ENCODE results near the gene BNIP1.

Gene BNIP1

GRCh38 chr5:173155912-173156311 lies 11.6 kb downstream of the BNIP1 start:
- Histone ChIP-seq H3K9me3 (ENCODE audit: control insufficient read depth, insufficient read depth, low read length) (no peaks in the 10 kb centered on the region), H3K4me2 (ENCODE audit: low read length) (no peak overlapping the region), H3F3A (ENCODE audit: control insufficient read depth, insufficient read depth) (no peaks in the 10 kb centered on the region), H3K4me1 (ENCODE audit: control insufficient read depth, low read length) (no peaks in the 10 kb centered on the region), H3K9me2 (replicated peaks; ENCODE audit: control insufficient read depth, low read length) (no peaks in the 10 kb centered on the region), H3K4me3 (ENCODE audit: low read length) (no peak overlapping the region), H4K20me1 (ENCODE audit: control insufficient read depth, insufficient read depth, low read depth, low read length) (no peaks in the 10 kb centered on the region), H3K27me3 (ENCODE audit: control insufficient read depth, low read length) (no peaks in the 10 kb centered on the region), H3K79me2 (ENCODE audit: control insufficient read depth, low read length) (no peaks in the 10 kb centered on the region), H3K27ac (ENCODE audit: low read depth, low read length) (no peak overlapping the region), H3K36me3 (ENCODE audit: control insufficient read depth, low read length) (peaks cover 29% of the 10 kb centered on the region)
- TF ChIP-seq CTCF (IDR thresholded peaks at IDR 0.05; ENCODE audit: low read depth, low read length, poor library complexity, severe bottlenecking) (no peak), EZH2phosphoT487 (IDR thresholded peaks at IDR 0.05; ENCODE audit: borderline replicate concordance, low read length) (no peak)

GRCh38 chr5:173158366-173158765 lies 14.0 kb downstream of the BNIP1 start:
- no peak overlapping the region for H3K4me3 ChIP-seq (ENCODE audit: low read length)
- peaks cover 33% of the 10 kb centered on the region for H3K36me3 ChIP-seq (ENCODE audit: control insufficient read depth, low read length)
- H3K79me2 ChIP-seq (ENCODE audit: control insufficient read depth, low read length) = no peaks in the 10 kb centered on the region
- no peaks in the 10 kb centered on the region for H3K9me2 ChIP-seq (replicated peaks; ENCODE audit: control insufficient read depth, low read length)
- TF ChIP-seq EZH2phosphoT487 (IDR thresholded peaks at IDR 0.05; ENCODE audit: borderline replicate concordance, low read length) (no peak), CTCF (IDR thresholded peaks at IDR 0.05; ENCODE audit: low read depth, low read length, poor library complexity, severe bottlenecking) (no peak)
- no peaks in the 10 kb centered on the region for H3K9me3 ChIP-seq (ENCODE audit: control insufficient read depth, insufficient read depth, low read length)
- H3F3A ChIP-seq (ENCODE audit: control insufficient read depth, insufficient read depth) = no peaks in the 10 kb centered on the region
- H3K27me3 ChIP-seq (ENCODE audit: control insufficient read depth, low read length) = no peaks in the 10 kb centered on the region
- no peak overlapping the region for H3K4me2 ChIP-seq (ENCODE audit: low read length)
- H3K27ac ChIP-seq (ENCODE audit: low read depth, low read length) = no peak overlapping the region
- H4K20me1 ChIP-seq (ENCODE audit: control insufficient read depth, insufficient read depth, low read depth, low read length) = no peaks in the 10 kb centered on the region
- no peaks in the 10 kb centered on the region for H3K4me1 ChIP-seq (ENCODE audit: control insufficient read depth, low read length)

- no peak for TF ChIP-seq CTCF (IDR thresholded peaks at IDR 0.05; ENCODE audit: low read depth, low read length, poor library complexity, severe bottlenecking)
- no peak for TF ChIP-seq EZH2phosphoT487 (IDR thresholded peaks at IDR 0.05; ENCODE audit: borderline replicate concordance, low read length)
- H3K4me1 ChIP-seq (ENCODE audit: control insufficient read depth, low read length) = no peaks in the 10 kb centered on the region
- H3K4me2 ChIP-seq (ENCODE audit: low read length) = no peak overlapping the region
- no peaks in the 10 kb centered on the region for H3K9me3 ChIP-seq (ENCODE audit: control insufficient read depth, insufficient read depth, low read length)
- no peaks in the 10 kb centered on the region for H4K20me1 ChIP-seq (ENCODE audit: control insufficient read depth, insufficient read depth, low read depth, low read length)
- no peaks in the 10 kb centered on the region for H3F3A ChIP-seq (ENCODE audit: control insufficient read depth, insufficient read depth)
- no peaks in the 10 kb centered on the region for H3K27me3 ChIP-seq (ENCODE audit: control insufficient read depth, low read length)
- H3K9me2 ChIP-seq (replicated peaks; ENCODE audit: control insufficient read depth, low read length) = no peaks in the 10 kb centered on the region
- no peaks in the 10 kb centered on the region for H3K79me2 ChIP-seq (ENCODE audit: control insufficient read depth, low read length)
- no peak overlapping the region for H3K27ac ChIP-seq (ENCODE audit: low read depth, low read length)
- H3K36me3 ChIP-seq (ENCODE audit: control insufficient read depth, low read length) = peaks cover 27% of the 10 kb centered on the region
- no peak overlapping the region for H3K4me3 ChIP-seq (ENCODE audit: low read length)
Measured at GRCh38 chr5:173159256-173159655, 14.9 kb downstream of the BNIP1 start.

GRCh38 chr5:173161148-173161547 lies 16.8 kb downstream of the BNIP1 start:
- Histone ChIP-seq H3K79me2 (ENCODE audit: control insufficient read depth, low read length) (no peaks in the 10 kb centered on the region), H3K4me2 (ENCODE audit: low read length) (no peak overlapping the region), H3F3A (ENCODE audit: control insufficient read depth, insufficient read depth) (no peaks in the 10 kb centered on the region), H3K9me2 (replicated peaks; ENCODE audit: control insufficient read depth, low read length) (no peaks in the 10 kb centered on the region), H3K27ac (ENCODE audit: low read depth, low read length) (no peak overlapping the region), H3K9me3 (ENCODE audit: control insufficient read depth, insufficient read depth, low read length) (no peaks in the 10 kb centered on the region), H3K27me3 (ENCODE audit: control insufficient read depth, low read length) (no peaks in the 10 kb centered on the region), H3K4me3 (ENCODE audit: low read length) (no peak overlapping the region), H3K36me3 (ENCODE audit: control insufficient read depth, low read length) (peaks cover 21% of the 10 kb centered on the region), H3K4me1 (ENCODE audit: control insufficient read depth, low read length) (no peaks in the 10 kb centered on the region), H4K20me1 (ENCODE audit: control insufficient read depth, insufficient read depth, low read depth, low read length) (no peaks in the 10 kb centered on the region)
- TF ChIP-seq EZH2phosphoT487 (IDR thresholded peaks at IDR 0.05; ENCODE audit: borderline replicate concordance, low read length) = no peak
- no peak for TF ChIP-seq CTCF (IDR thresholded peaks at IDR 0.05; ENCODE audit: low read depth, low read length, poor library complexity, severe bottlenecking)
